Measurements from ENCODE around the gene CPT1A.
A peak's percentile ranks its signal among the peaks of the same experiment; 100 is the strongest.

CPT1A gene

DNA sequence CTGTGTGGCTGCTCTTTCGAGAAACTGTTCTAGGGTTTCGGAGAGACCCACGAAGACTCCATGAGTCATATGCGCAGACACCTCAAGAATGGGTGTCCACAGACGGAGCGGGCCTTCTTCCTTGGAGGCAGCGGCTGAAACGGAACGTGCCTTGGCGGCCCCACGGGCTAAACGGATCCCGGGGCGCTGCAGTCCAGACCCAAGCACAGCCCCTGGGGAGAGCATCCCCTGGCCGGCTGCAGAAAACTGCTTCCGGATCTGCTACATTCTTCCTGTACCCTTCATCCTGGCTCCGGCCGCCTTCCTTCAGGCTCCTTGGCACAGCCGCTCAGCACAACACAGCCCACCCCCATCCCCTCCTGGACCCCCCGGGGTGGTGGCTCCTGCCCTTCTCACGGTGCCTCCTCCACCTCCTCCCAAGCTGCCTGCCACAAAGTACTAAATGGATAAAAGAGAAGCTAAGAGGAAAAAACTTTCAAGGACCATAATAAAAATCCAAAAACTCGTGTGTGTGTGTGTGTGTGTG is 25.4 kb downstream of the CPT1A start:
- H3K4me1 ChIP-seq = peaks cover 0 to 11% (median 0%) of the 10 kb centered on the region in 4 donors
- no peak for DNase-seq
- no peaks in the 10 kb centered on the region for H3K9me3 ChIP-seq
- intact Hi-C loops (cut with DNase I; ENCODE audit: low total_unique reads) = no loop called here
- H3K4me3 ChIP-seq = no peak overlapping the region
- peaks cover 30 to 52% (median 43%) of the 10 kb centered on the region in 3 donors for H3K36me3 ChIP-seq
- no peak overlapping the region for H3K27ac ChIP-seq
- TF ChIP-seq CTCF (IDR thresholded peaks at IDR 0.05) = no peak
- no peaks in the 10 kb centered on the region for H3K27me3 ChIP-seq

DNA sequence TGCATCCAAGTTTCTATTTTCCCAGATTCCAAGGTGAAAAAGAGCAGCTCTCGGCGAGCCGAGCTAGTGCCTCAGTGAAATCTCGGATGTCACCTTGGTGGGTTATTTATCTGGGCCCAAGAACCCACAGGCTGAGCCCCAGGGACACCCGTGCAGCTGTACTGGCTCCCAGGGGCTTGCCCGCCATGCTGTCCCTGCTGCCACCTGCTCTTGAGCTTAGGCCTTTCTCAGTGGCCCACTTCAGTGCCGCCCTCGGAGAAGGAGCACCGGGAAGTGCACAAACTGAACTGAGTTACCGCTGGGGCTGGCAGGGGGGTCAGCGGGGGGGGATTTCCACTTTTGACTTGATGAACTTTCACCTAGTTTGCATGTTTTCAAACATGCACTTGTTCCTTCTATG is 27.9 kb downstream of the CPT1A start:
- no peak for TF ChIP-seq CTCF (IDR thresholded peaks at IDR 0.05)
- Histone ChIP-seq H3K27me3 (no peaks in the 10 kb centered on the region), H3K4me1 (peaks cover 0 to 22% (median 14%) of the 10 kb centered on the region in 4 donors), H3K4me3 (no peak overlapping the region), H3K36me3 (peaks cover 30 to 69% (median 58%) of the 10 kb centered on the region in 3 donors), H3K9me3 (no peaks in the 10 kb centered on the region), H3K27ac (no peak overlapping the region)
- no peak for DNase-seq
- intact Hi-C loops (cut with DNase I; ENCODE audit: low total_unique reads) = no loop called here

DNA sequence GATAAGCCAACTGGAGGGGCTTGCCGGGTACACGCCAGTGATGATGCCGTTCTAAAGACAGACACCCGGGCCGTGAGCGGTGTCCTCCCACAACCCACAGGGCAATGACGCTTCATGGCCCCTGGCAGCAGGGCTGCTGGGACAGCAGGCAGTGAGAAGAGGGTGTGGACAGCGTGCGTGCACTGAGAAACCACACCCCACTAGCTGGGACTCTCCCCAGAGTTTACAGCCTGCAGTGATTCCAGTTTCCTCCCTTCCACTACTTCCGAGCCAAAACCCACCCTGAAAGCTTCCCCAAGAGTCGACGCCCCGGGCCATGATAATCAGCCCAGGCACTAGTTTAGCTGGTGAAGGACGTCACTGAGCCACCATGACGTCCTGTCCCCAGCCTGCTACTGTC is 29.2 kb downstream of the CPT1A start:
- Histone ChIP-seq H3K27me3 (no peaks in the 10 kb centered on the region), H3K4me1 (peaks cover 0 to 19% (median 15%) of the 10 kb centered on the region in 4 donors), H3K27ac (no peak overlapping the region), H3K4me3 (no peak overlapping the region), H3K36me3 (peaks cover 30 to 67% (median 63%) of the 10 kb centered on the region in 3 donors), H3K9me3 (no peaks in the 10 kb centered on the region)
- no peak for TF ChIP-seq CTCF (IDR thresholded peaks at IDR 0.05)
- DNase-seq = no peak
- intact Hi-C loops (cut with DNase I; ENCODE audit: low total_unique reads) = no loop called here

GRCh38 chr11:68810164-68810563 is 31.6 kb downstream of the CPT1A start:
- intact Hi-C loops (cut with DNase I; ENCODE audit: low total_unique reads) = no loop called here
- Histone ChIP-seq H3K27ac (peak overlapping the region; percentile 9), H3K36me3 (peaks cover 39 to 78% (median 72%) of the 10 kb centered on the region in 3 donors), H3K27me3 (no peaks in the 10 kb centered on the region), H3K4me1 (peaks cover 0 to 30% (median 14%) of the 10 kb centered on the region in 4 donors), H3K4me3 (no peak overlapping the region), H3K9me3 (no peaks in the 10 kb centered on the region)
- TF ChIP-seq CTCF (IDR thresholded peaks at IDR 0.05) = no peak
- peak; percentile 39 to 83 for DNase-seq

GRCh38 chr11:68809506-68809905 is 32.2 kb downstream of the CPT1A start:
- DNase-seq = no peak
- Histone ChIP-seq H3K36me3 (peaks cover 33 to 78% (median 72%) of the 10 kb centered on the region in 3 donors), H3K9me3 (no peaks in the 10 kb centered on the region), H3K4me1 (peaks cover 0 to 30% (median 14%) of the 10 kb centered on the region in 4 donors), H3K4me3 (no peak overlapping the region), H3K27ac (peak overlapping the region; percentile 9), H3K27me3 (no peaks in the 10 kb centered on the region)
- TF ChIP-seq CTCF (IDR thresholded peaks at IDR 0.05) = no peak
- intact Hi-C loops (cut with DNase I; ENCODE audit: low total_unique reads) = loop anchor here (10.0 kb wide), 1 partner anchor 835 kb away; the partner anchor contains the start of gene CCND1
